ENCODE results near the gene FDX2. TPM values are rescaled to one million over a fixed set of nuclear protein-coding genes. Genes with fewer than 3 reads are reported as not detected.

FDX2 gene
- total RNA-seq, 1 donor: 15.1 TPM

DNA sequence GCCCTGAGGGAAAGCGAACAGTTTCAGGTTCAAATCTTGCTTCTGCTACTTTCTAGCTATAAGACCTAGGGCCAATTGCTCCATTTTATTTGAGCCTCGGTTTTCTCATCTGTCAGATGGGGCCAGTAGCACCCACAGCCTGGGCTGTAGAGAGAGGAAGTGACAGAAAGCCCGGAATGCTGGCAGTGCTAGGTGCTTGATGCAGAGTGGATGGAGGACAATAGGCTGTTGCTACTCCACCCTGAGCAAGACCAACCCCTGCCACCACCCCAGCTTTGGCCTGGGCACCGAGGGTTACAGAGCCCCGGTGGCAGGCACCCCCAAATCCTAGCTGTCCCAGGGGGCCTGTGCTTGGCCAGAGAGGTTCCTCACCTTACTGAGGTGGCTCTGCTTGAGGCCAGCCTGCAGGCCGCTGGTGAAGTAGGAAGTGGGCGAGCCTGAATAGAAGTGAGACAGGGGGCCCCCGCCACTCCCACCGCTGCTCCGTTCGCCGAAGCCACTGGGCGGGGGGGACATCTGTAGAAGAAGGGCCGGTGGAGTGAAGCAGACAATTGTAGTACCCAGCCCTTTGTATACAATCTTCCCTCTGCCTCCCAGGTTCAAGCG lies 2.1 kb upstream of the FDX2 start:
- DNase-seq (ENCODE audit: low read depth): no peak
- H3K4me3 ChIP-seq (ENCODE audit: low read depth, low read length): no peak overlapping the region
- TF ChIP-seq CTCF (IDR thresholded peaks at IDR 0.05; ENCODE audit: insufficient read depth, low read length): no peak

DNA sequence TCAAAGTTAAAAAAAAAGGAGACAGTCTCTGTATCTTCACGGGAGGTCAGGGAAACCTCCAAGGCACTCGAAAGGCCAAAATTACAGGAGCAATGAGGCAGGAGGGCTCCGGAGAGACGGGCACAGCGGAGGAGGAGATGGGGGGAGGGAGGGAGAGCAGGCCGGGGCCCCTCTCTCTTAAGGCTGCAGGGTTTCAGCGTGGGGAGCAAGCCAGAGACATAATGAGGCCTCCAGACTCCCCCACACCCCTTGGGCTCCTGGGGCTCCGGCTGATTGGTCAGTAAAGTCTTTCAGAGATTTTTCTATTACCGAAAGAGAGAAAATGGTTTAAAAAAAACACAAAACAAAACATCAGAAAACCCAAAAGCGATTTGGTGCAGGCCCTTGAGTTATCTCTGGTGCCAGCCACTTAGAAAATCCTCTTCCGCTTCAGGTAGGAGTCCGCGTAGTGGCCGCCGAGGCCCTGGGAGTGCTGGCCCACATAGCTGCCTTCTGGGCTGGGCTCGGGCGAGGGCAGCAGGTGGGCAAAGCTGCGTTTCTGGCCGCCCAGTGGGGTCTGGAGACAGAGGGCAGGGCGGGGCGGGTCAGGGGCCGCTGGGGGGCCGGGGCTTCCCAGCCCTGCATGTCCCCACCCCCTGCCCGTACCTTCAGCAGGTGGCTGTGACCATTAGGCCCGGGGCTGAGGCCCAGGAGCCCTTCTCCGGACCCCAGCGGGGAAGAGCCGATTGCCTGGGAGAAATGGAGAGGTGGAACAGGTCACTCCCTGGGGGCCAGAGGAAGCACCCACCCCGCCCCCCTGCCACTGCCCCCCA lies 1.4 kb upstream of the FDX2 start:
- TF ChIP-seq CTCF (IDR thresholded peaks at IDR 0.05; ENCODE audit: insufficient read depth, low read length): no peak
- no peak for DNase-seq (ENCODE audit: low read depth)
- no peak overlapping the region for H3K4me3 ChIP-seq (ENCODE audit: low read depth, low read length)

GRCh38 chr19:10316229-10317044 lies 622 bp upstream of the FDX2 start:
- no peak for DNase-seq (ENCODE audit: low read depth)
- no peak for TF ChIP-seq CTCF (IDR thresholded peaks at IDR 0.05; ENCODE audit: insufficient read depth, low read length)
- H3K4me3 ChIP-seq (ENCODE audit: low read depth, low read length): no peak overlapping the region

DNA sequence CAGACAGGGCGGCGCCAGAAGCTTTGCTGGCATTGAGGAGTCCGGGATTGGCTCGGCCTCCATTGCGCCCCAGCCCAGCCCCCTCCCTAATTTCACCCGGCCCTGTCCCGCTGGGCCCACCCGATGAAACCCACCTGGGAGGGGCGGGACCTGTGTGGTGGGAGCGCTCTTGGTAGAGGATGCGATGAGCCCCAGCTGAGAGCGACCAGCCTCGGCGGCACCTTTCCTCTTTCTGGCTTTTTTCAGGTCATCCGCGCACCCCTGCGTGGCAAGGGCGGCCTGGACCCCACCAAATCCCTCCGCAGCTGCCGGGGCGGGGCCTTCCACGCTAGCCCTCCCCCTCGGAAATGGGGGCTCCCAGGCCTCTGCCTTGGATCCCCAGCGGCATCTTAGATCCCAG lies 6.4 kb downstream of the FDX2 start, which contains the start of gene ZGLP1:
Gene ZGLP1 (minus strand): TSS at position 393 of the 400 bp plus-strand sequence.
- TF ChIP-seq CTCF (IDR thresholded peaks at IDR 0.05; ENCODE audit: insufficient read depth, low read length): no peak
- no peak for DNase-seq (ENCODE audit: low read depth)
- H3K4me3 ChIP-seq (ENCODE audit: low read depth, low read length): no peak within 1 kb of the TSS

- TF ChIP-seq CTCF (IDR thresholded peaks at IDR 0.05; ENCODE audit: insufficient read depth, low read length): no peak
- H3K4me3 ChIP-seq (ENCODE audit: low read depth, low read length): no peak overlapping the region
- no peak for DNase-seq (ENCODE audit: low read depth)
Measured at GRCh38 chr19:10306327-10306726, 9.5 kb downstream of the FDX2 start.

GRCh38 chr19:10305139-10305806 lies 10.5 kb downstream of the FDX2 start:
- TF ChIP-seq CTCF (IDR thresholded peaks at IDR 0.05; ENCODE audit: insufficient read depth, low read length): no peak
- no peak for DNase-seq (ENCODE audit: low read depth)
- no peak overlapping the region for H3K4me3 ChIP-seq (ENCODE audit: low read depth, low read length)
